Vagina (tissue), 2 donors: ENCODE results near the gene ABCC8.

ENCODE experiments used
- CTCF ChIP-seq, 3 experiments: fragments of 450-650 bp in 2 of 3; fragments of 200-600 bp in 1 of 3; sonication (generic) in 1 of 3; IDR thresholded peaks; one replicate each; pipeline ENCODE4 v1.5.1; 2017 to 2019; ENCODE audit warnings: antibody characterized with exemption in 3 of 3, mild to moderate bottlenecking in 2 of 3, moderate library complexity in 2 of 3
- POLR2A ChIP-seq, 2 donors: fragments of 450-650 bp; IDR thresholded peaks; one replicate each; pipeline ENCODE4 v1.6.1; 2017; ENCODE audit warnings: antibody characterized with exemption in 2 of 2, mild to moderate bottlenecking in 2 of 2, moderate library complexity in 2 of 2
- POLR2AphosphoS5 ChIP-seq, 2 donors: sonication (generic); formaldehyde crosslinking; IDR thresholded peaks; one replicate each; pipeline ENCODE4 v1.9.0; 2017; ENCODE audit warnings: antibody characterized with exemption in 2 of 2, mild to moderate bottlenecking in 2 of 2, low read depth in 1 of 2; ENCODE audit not compliant: insufficient read depth in 1 of 2

GRCh38 chr11:17476317-17477083 lies at the start of gene ABCC8:
- TF ChIP-seq CTCF (IDR thresholded peaks at IDR 0.05), result no peak
- no peak for TF ChIP-seq POLR2A (IDR thresholded peaks at IDR 0.05)
- no peak for TF ChIP-seq POLR2AphosphoS5 (IDR thresholded peaks at IDR 0.05; ENCODE audit: insufficient read depth in 1 of 2, low read depth in 1 of 2)
